Epithelial cell of esophagus (primary cell): ENCODE data around the gene SUB1.

Experiments used
- DNase-seq: peaks from one replicate; pipeline ENCODE4 v3.0.0; 2010; ENCODE audit warnings: low read depth
- H3K4me3 ChIP-seq: 2 replicates; pipeline ENCODE4 v1.5.1; 2011; ENCODE audit warnings: mild to moderate bottlenecking, low read length, control low read depth
- CTCF ChIP-seq: IDR thresholded peaks from 2 replicates; pipeline ENCODE4 v1.5.1; 2011; ENCODE audit warnings: low read depth, mild to moderate bottlenecking, low read length, control low read depth, inconsistent platforms; ENCODE audit not compliant: insufficient read depth; ENCODE audit errors: missing control alignments

Gene SUB1

GRCh38 chr5:32618962-32619361, 33.6 kb downstream of the SUB1 start:
- no peak for TF ChIP-seq CTCF
- DNase-seq, result no peak
- no peak overlapping the region for H3K4me3 ChIP-seq

- DNase-seq, result no peak
- TF ChIP-seq CTCF, result no peak
- H3K4me3 ChIP-seq, result no peak overlapping the region
These were observed 35.9 kb downstream of the SUB1 start for GRCh38 chr5:32621256-32621655.

- no peak for TF ChIP-seq CTCF
- H3K4me3 ChIP-seq, result no peak overlapping the region
- DNase-seq, result no peak
These were observed 39.7 kb downstream of the SUB1 start for GRCh38 chr5:32625106-32625505.

GRCh38 chr5:32625547-32625946, 40.2 kb downstream of the SUB1 start:
- TF ChIP-seq CTCF, result no peak
- DNase-seq, result no peak
- no peak overlapping the region for H3K4me3 ChIP-seq

GRCh38 chr5:32627219-32627870, 42.0 kb downstream of the SUB1 start:
- TF ChIP-seq CTCF, result no peak
- DNase-seq, result no peak
- no peak overlapping the region for H3K4me3 ChIP-seq

GRCh38 chr5:32628049-32628844, 42.9 kb downstream of the SUB1 start:
- no peak overlapping the region for H3K4me3 ChIP-seq
- DNase-seq, result no peak
- TF ChIP-seq CTCF, result no peak
